ENCODE results near the gene LRRC26. TPM values are rescaled to one million over a fixed set of nuclear protein-coding genes. Genes with fewer than 3 reads are reported as not detected.
A peak's percentile ranks its signal among the peaks of the same experiment; 100 is the strongest.

LRRC26 gene
- total RNA-seq, 1 experiment from 2014 or later, result 2.4 TPM

GRCh38 chr9:137176302-137177182 is 6.7 kb upstream of the LRRC26 start:
- H3K9me3 ChIP-seq (ENCODE audit: control insufficient read depth in 1 of 2, insufficient read depth in 1 of 2, low read depth in 1 of 2, low read length in 2 of 2), result no peaks in the 10 kb centered on the region
- H4K20me1 ChIP-seq (ENCODE audit: insufficient read depth), result no peaks in the 10 kb centered on the region
- ChIA-PET RAD21 (ENCODE audit: low non-redundant PET in 1 of 2, low total read pairs in 2 of 2, uncharacterized antibody in 2 of 2, unreplicated experiment in 2 of 2) (no interaction called here), POLR2A (interaction anchor here (0.7 to 1.5 kb wide), 3 partner anchors 8 to 26 kb away, joined by 3 to 4 read pairs (median 4); no protein-coding TSS in a partner anchor), CTCF (no interaction called here)
- no peaks in the 10 kb centered on the region for H3K79me2 ChIP-seq (ENCODE audit: insufficient read depth, low read length)
- BruUV-seq (replicated peaks), result no TSS peak
- DNase-seq (ENCODE audit: low read depth, low spot score), result no peak
- H3K9ac ChIP-seq (ENCODE audit: low read length), result no peak overlapping the region
- no peaks in the 10 kb centered on the region for H3K9me2 ChIP-seq (ENCODE audit: insufficient read depth)
- peaks cover 0 to 3% of the 10 kb centered on the region in 2 experiments; a peak in 2 of 4 replicates for H3K36me3 ChIP-seq (ENCODE audit: control insufficient read depth in 1 of 2, insufficient read depth in 2 of 2, low read length in 2 of 2)
- no peaks in the 10 kb centered on the region for H3K27me3 ChIP-seq (ENCODE audit: insufficient read depth, low read length)
- TF ChIP-seq EZH2phosphoT487 (IDR thresholded peaks at IDR 0.05; ENCODE audit: borderline replicate concordance), result no peak
- peak in 2 of 3 experiments; percentile 36 to 37; a peak in 3 of 6 replicates for TF ChIP-seq CTCF (IDR thresholded peaks at IDR 0.05 in 2 of 3, conservative IDR thresholded peaks at IDR 0.05 in 1 of 3; ENCODE audit: borderline replicate concordance in 1 of 3, insufficient read depth in 1 of 3, low read depth in 2 of 3, low read length in 2 of 3)
- intact Hi-C loops (cut with micrococcal nuclease), result no loop called here
- no peak overlapping the region for H2AFZ ChIP-seq (ENCODE audit: low read depth, low read length, poor library complexity, severe bottlenecking)
- H3K27ac ChIP-seq (ENCODE audit: low read depth, low read length), result no peak overlapping the region; the same call in 1 of the 2 replicates
- H3K4me3 ChIP-seq (replicated peaks in 1 of 2; ENCODE audit: low read depth in 1 of 2, low read length in 2 of 2), result no peak overlapping the region
- H3K4me2 ChIP-seq (ENCODE audit: low read length), result no peak overlapping the region
- ATAC-seq, result peak; percentile 51
- H3K4me1 ChIP-seq (ENCODE audit: control insufficient read depth in 1 of 2, insufficient read depth in 2 of 2, low read length in 2 of 2), result peaks cover 0 to 15% of the 10 kb centered on the region in 2 experiments; a peak in 2 of 4 replicates

- DNase-seq (ENCODE audit: low read depth, low spot score) (no peak), ATAC-seq (no peak)
- H3K4me1 ChIP-seq (ENCODE audit: control insufficient read depth in 1 of 2, insufficient read depth in 2 of 2, low read length in 2 of 2), result peaks cover 0 to 17% of the 10 kb centered on the region in 2 experiments; a peak in 2 of 4 replicates
- H3K27ac ChIP-seq (ENCODE audit: low read depth, low read length), result no peak overlapping the region
- no peaks in the 10 kb centered on the region for H3K9me2 ChIP-seq (ENCODE audit: insufficient read depth)
- ChIA-PET POLR2A (interaction anchor here (1.6 kb wide), 1 partner anchor 12 kb away, joined by 5 read pairs; no protein-coding TSS in a partner anchor), RAD21 (ENCODE audit: low non-redundant PET in 1 of 2, low total read pairs in 2 of 2, uncharacterized antibody in 2 of 2, unreplicated experiment in 2 of 2) (no interaction called here), CTCF (no interaction called here)
- no peak overlapping the region for H3K4me3 ChIP-seq (replicated peaks in 1 of 2; ENCODE audit: low read depth in 1 of 2, low read length in 2 of 2)
- no peaks in the 10 kb centered on the region for H3K27me3 ChIP-seq (ENCODE audit: insufficient read depth, low read length)
- no peaks in the 10 kb centered on the region for H3K9me3 ChIP-seq (ENCODE audit: control insufficient read depth in 1 of 2, insufficient read depth in 1 of 2, low read depth in 1 of 2, low read length in 2 of 2)
- H3K36me3 ChIP-seq (ENCODE audit: control insufficient read depth in 1 of 2, insufficient read depth in 2 of 2, low read length in 2 of 2), result peaks cover 0 to 3% of the 10 kb centered on the region in 2 experiments; a peak in 2 of 4 replicates
- BruUV-seq (replicated peaks), result no TSS peak
- no peak overlapping the region for H3K9ac ChIP-seq (ENCODE audit: low read length)
- intact Hi-C loops (cut with micrococcal nuclease), result no loop called here
- no peaks in the 10 kb centered on the region for H4K20me1 ChIP-seq (ENCODE audit: insufficient read depth)
- no peak overlapping the region for H3K4me2 ChIP-seq (ENCODE audit: low read length)
- H3K79me2 ChIP-seq (ENCODE audit: insufficient read depth, low read length), result no peaks in the 10 kb centered on the region
- no peak overlapping the region for H2AFZ ChIP-seq (ENCODE audit: low read depth, low read length, poor library complexity, severe bottlenecking)
- TF ChIP-seq CTCF (IDR thresholded peaks at IDR 0.05 in 2 of 3, conservative IDR thresholded peaks at IDR 0.05 in 1 of 3; ENCODE audit: borderline replicate concordance in 1 of 3, insufficient read depth in 1 of 3, low read depth in 2 of 3, low read length in 2 of 3) (no peak), CBX3 (IDR thresholded peaks at IDR 0.05; ENCODE audit: low read depth) (no peak), FOSL1 (IDR thresholded peaks at IDR 0.05; ENCODE audit: low read depth) (no peak), ZFX (IDR thresholded peaks at IDR 0.05) (no peak), TCF7L2 (IDR thresholded peaks at IDR 0.05; ENCODE audit: borderline replicate concordance, extremely low read depth, insufficient read depth, insufficient read length) (no peak), ELF1 (IDR thresholded peaks at IDR 0.05; ENCODE audit: borderline replicate concordance, low read depth) (no peak), ATF3 (IDR thresholded peaks at IDR 0.05) (no peak), SRF (IDR thresholded peaks at IDR 0.05; ENCODE audit: low read depth) (no peak)
Observed at GRCh38 chr9:137175345-137175961, 5.6 kb upstream of the LRRC26 start.

All from HCT116 (cell line).